Measurements from ENCODE around the gene KRT5. TPM values are rescaled to one million over a fixed set of nuclear protein-coding genes. Genes with fewer than 3 reads are reported as not detected.

Gene KRT5
- total and polyA plus RNA-seq, 2 experiments from 2014 or later, result not detected

DNA sequence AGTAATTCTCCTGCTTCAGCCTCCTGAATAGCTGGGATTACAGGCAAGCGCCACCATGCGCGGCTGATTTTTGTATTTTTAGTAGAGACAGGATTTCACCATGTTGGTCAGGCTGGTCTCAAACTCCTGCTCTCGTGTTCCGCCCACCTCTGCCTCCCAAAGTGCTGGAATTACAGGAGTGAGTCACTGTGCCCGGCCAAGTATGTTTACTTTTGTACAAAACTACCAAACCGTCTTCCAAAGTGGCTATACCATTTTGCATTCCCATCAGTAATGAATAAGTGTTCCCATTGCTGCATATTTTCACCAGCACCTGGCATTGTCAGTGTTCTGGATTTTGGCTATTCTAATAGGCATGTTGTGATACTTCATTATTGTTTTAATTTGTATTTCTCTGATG, 18.7 kb downstream of the KRT5 start:
- no peaks in the 10 kb centered on the region for H3K36me3 ChIP-seq (ENCODE audit: insufficient read depth)
- Mint-ChIP-seq H3K27me3 (ENCODE audit: insufficient read depth, low read depth, poor library complexity) (peaks cover 9% of the 10 kb centered on the region), H3K27ac (no peak overlapping the region), H3K4me3 (no peak overlapping the region), H3K4me1 (peaks cover 8% of the 10 kb centered on the region), H3K9me3 (no peaks in the 10 kb centered on the region), H3K36me3 (ENCODE audit: low read depth) (no peaks in the 10 kb centered on the region)
- H2AFZ ChIP-seq, result no peak overlapping the region
- H3K4me2 ChIP-seq, result no peak overlapping the region
- H4K20me1 ChIP-seq (replicated peaks; ENCODE audit: insufficient read depth), result no peaks in the 10 kb centered on the region
- H3K79me2 ChIP-seq (replicated peaks; ENCODE audit: insufficient read depth), result no peaks in the 10 kb centered on the region
- DNase-seq (ENCODE audit: low spot score) (no peak), ATAC-seq (no peak)
- H3K27me3 ChIP-seq (ENCODE audit: insufficient read depth), result no peaks in the 10 kb centered on the region
- peaks cover 4% of the 10 kb centered on the region; the same call in 1 of the 2 replicates for H3K9me2 ChIP-seq (ENCODE audit: insufficient read depth)
- H3F3A ChIP-seq (replicated peaks; ENCODE audit: low read depth), result no peaks in the 10 kb centered on the region
- H3K4me3 ChIP-seq, result no peak overlapping the region
- peaks cover 4% of the 10 kb centered on the region for H3K4me1 ChIP-seq (ENCODE audit: insufficient read depth)
- TF ChIP-seq ZNF114 (CRISPR knock-in tag; IDR thresholded peaks at IDR 0.05) (no peak), ZNF331 (CRISPR knock-in tag; IDR thresholded peaks at IDR 0.05; ENCODE audit: low read depth) (no peak), STAT1 (IDR thresholded peaks at IDR 0.05; ENCODE audit: unreplicated experiment) (no peak), CREB1 (CRISPR knock-in tag; IDR thresholded peaks at IDR 0.05; ENCODE audit: low read depth) (no peak), EZH2 (IDR thresholded peaks at IDR 0.05; ENCODE audit: low read depth, unreplicated experiment) (no peak), EZH2phosphoT487 (IDR thresholded peaks at IDR 0.05; ENCODE audit: unreplicated experiment) (no peak), JUNB (IDR thresholded peaks at IDR 0.05; ENCODE audit: unreplicated experiment) (no peak), POLR2AphosphoS5 (IDR thresholded peaks at IDR 0.05; ENCODE audit: low read depth) (no peak), NANOG (IDR thresholded peaks at IDR 0.05; ENCODE audit: borderline replicate concordance) (no peak)
- TF ChIP-seq, protein P1, sequence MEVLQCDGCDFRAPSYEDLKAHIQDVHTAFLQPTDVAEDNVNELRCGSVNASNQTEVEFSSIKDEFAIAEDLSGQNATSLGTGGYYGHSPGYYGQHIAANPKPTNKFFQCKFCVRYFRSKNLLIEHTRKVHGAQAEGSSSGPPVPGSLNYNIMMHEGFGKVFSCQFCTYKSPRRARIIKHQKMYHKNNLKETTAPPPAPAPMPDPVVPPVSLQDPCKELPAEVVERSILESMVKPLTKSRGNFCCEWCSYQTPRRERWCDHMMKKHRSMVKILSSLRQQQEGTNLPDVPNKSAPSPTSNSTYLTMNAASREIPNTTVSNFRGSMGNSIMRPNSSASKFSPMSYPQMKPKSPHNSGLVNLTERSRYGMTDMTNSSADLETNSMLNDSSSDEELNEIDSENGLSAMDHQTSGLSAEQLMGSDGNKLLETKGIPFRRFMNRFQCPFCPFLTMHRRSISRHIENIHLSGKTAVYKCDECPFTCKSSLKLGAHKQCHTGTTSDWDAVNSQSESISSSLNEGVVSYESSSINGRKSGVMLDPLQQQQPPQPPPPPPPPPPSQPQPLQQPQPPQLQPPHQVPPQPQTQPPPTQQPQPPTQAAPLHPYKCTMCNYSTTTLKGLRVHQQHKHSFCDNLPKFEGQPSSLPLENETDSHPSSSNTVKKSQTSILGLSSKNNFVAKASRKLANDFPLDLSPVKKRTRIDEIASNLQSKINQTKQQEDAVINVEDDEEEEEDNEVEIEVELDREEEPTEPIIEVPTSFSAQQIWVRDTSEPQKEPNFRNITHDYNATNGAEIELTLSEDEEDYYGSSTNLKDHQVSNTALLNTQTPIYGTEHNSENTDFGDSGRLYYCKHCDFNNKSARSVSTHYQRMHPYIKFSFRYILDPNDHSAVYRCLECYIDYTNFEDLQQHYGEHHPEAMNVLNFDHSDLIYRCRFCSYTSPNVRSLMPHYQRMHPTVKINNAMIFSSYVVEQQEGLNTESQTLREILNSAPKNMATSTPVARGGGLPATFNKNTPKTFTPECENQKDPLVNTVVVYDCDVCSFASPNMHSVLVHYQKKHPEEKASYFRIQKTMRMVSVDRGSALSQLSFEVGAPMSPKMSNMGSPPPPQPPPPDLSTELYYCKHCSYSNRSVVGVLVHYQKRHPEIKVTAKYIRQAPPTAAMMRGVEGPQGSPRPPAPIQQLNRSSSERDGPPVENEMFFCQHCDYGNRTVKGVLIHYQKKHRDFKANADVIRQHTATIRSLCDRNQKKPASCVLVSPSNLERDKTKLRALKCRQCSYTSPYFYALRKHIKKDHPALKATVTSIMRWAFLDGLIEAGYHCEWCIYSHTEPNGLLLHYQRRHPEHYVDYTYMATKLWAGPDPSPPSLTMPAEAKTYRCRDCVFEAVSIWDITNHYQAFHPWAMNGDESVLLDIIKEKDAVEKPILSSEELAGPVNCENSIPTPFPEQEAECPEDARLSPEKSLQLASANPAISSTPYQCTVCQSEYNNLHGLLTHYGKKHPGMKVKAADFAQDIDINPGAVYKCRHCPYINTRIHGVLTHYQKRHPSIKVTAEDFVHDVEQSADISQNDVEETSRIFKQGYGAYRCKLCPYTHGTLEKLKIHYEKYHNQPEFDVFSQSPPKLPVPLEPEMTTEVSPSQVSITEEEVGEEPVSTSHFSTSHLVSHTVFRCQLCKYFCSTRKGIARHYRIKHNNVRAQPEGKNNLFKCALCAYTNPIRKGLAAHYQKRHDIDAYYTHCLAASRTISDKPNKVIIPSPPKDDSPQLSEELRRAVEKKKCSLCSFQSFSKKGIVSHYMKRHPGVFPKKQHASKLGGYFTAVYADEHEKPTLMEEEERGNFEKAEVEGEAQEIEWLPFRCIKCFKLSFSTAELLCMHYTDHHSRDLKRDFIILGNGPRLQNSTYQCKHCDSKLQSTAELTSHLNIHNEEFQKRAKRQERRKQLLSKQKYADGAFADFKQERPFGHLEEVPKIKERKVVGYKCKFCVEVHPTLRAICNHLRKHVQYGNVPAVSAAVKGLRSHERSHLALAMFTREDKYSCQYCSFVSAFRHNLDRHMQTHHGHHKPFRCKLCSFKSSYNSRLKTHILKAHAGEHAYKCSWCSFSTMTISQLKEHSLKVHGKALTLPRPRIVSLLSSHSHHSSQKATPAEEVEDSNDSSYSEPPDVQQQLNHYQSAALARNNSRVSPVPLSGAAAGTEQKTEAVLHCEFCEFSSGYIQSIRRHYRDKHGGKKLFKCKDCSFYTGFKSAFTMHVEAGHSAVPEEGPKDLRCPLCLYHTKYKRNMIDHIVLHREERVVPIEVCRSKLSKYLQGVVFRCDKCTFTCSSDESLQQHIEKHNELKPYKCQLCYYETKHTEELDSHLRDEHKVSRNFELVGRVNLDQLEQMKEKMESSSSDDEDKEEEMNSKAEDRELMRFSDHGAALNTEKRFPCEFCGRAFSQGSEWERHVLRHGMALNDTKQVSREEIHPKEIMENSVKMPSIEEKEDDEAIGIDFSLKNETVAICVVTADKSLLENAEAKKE (CRISPR knock-in tag; IDR thresholded peaks at IDR 0.05), result no peak
- TF ChIP-seq, protein P2, sequence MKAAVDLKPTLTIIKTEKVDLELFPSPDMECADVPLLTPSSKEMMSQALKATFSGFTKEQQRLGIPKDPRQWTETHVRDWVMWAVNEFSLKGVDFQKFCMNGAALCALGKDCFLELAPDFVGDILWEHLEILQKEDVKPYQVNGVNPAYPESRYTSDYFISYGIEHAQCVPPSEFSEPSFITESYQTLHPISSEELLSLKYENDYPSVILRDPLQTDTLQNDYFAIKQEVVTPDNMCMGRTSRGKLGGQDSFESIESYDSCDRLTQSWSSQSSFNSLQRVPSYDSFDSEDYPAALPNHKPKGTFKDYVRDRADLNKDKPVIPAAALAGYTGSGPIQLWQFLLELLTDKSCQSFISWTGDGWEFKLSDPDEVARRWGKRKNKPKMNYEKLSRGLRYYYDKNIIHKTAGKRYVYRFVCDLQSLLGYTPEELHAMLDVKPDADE (IDR thresholded peaks at IDR 0.05), result no peak
- TF ChIP-seq, protein P3, sequence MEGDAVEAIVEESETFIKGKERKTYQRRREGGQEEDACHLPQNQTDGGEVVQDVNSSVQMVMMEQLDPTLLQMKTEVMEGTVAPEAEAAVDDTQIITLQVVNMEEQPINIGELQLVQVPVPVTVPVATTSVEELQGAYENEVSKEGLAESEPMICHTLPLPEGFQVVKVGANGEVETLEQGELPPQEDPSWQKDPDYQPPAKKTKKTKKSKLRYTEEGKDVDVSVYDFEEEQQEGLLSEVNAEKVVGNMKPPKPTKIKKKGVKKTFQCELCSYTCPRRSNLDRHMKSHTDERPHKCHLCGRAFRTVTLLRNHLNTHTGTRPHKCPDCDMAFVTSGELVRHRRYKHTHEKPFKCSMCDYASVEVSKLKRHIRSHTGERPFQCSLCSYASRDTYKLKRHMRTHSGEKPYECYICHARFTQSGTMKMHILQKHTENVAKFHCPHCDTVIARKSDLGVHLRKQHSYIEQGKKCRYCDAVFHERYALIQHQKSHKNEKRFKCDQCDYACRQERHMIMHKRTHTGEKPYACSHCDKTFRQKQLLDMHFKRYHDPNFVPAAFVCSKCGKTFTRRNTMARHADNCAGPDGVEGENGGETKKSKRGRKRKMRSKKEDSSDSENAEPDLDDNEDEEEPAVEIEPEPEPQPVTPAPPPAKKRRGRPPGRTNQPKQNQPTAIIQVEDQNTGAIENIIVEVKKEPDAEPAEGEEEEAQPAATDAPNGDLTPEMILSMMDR (conservative IDR thresholded peaks at IDR 0.05; ENCODE audit: low read depth in 2 of 2), result no peak
- TF ChIP-seq, protein P4, sequence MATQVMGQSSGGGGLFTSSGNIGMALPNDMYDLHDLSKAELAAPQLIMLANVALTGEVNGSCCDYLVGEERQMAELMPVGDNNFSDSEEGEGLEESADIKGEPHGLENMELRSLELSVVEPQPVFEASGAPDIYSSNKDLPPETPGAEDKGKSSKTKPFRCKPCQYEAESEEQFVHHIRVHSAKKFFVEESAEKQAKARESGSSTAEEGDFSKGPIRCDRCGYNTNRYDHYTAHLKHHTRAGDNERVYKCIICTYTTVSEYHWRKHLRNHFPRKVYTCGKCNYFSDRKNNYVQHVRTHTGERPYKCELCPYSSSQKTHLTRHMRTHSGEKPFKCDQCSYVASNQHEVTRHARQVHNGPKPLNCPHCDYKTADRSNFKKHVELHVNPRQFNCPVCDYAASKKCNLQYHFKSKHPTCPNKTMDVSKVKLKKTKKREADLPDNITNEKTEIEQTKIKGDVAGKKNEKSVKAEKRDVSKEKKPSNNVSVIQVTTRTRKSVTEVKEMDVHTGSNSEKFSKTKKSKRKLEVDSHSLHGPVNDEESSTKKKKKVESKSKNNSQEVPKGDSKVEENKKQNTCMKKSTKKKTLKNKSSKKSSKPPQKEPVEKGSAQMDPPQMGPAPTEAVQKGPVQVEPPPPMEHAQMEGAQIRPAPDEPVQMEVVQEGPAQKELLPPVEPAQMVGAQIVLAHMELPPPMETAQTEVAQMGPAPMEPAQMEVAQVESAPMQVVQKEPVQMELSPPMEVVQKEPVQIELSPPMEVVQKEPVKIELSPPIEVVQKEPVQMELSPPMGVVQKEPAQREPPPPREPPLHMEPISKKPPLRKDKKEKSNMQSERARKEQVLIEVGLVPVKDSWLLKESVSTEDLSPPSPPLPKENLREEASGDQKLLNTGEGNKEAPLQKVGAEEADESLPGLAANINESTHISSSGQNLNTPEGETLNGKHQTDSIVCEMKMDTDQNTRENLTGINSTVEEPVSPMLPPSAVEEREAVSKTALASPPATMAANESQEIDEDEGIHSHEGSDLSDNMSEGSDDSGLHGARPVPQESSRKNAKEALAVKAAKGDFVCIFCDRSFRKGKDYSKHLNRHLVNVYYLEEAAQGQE (IDR thresholded peaks at IDR 0.05; ENCODE audit: unreplicated experiment), result no peak
- no peak overlapping the region for H3K27ac ChIP-seq (ENCODE audit: low read depth)
